Endothelial cell of umbilical vein (primary cell): ENCODE measurements around the gene IQGAP3. TPM values are rescaled to one million over a fixed set of nuclear protein-coding genes. Genes with fewer than 3 reads are reported as not detected.

ENCODE experiments used
- BruUV-seq: library from RNA; stranded (reverse); fragments of 400-500 nt; replicated peaks from 2 replicates; lab custom pipeline; 2021; lab: Mats Ljungman, UMichigan
- CTCF ChIA-PET: fragments of 300-600, 350-600 bp; sonication (Branson Sonifier 250); formaldehyde crosslinking; loops from one replicate; lab custom pipeline; 2021; ENCODE audit warnings: antibody characterized with exemption, inconsistent platforms; lab: Charles Lee
- POLR2A ChIA-PET: fragments of 300-600, 350-600 bp; sonication (Branson Sonifier 250); formaldehyde crosslinking; loops from one replicate; lab custom pipeline; 2021; ENCODE audit warnings: antibody characterized with exemption, inconsistent platforms; lab: Charles Lee
- DNase-seq: peaks from one replicate; pipeline ENCODE4 v3.0.0-alpha.2; 2011; ENCODE audit warnings: low read depth, low spot score
- FAIRE-seq: peaks from 2 replicates; lab custom pipeline; 2011; peaks lifted over from hg19 to GRCh38; lab: Jason Lieb, UNC
- H2AFZ ChIP-seq: 2 replicates; pipeline ENCODE4 v1.6.0; 2012; ENCODE audit warnings: low read depth, low read length, control low read depth, inconsistent platforms
- H3K27ac ChIP-seq: 2 replicates; pipeline ENCODE4 v1.5.1; 2011; ENCODE audit warnings: low read depth, mild to moderate bottlenecking, control low read depth, low read length, moderate library complexity; ENCODE audit not compliant: insufficient read depth
- H3K27me3 ChIP-seq, 2 experiments: 2 replicates each; pipeline versions ENCODE4 v1.6.0 to v1.6.1; 2011; ENCODE audit warnings: low read length in 2 of 2, mixed read lengths in 1 of 2; ENCODE audit not compliant: control insufficient read depth in 2 of 2, insufficient read depth in 2 of 2
- H3K36me3 ChIP-seq, 2 experiments: 2 replicates in 1 of 2; 3 replicates in 1 of 2; pipeline ENCODE4 v1.5.1; 2011; ENCODE audit warnings: low read length in 2 of 2, mild to moderate bottlenecking in 1 of 2, moderate library complexity in 1 of 2; ENCODE audit not compliant: control insufficient read depth in 2 of 2, insufficient read depth in 2 of 2; ENCODE audit errors: extremely low read depth in 1 of 2
- H3K4me1 ChIP-seq: 3 replicates; pipeline ENCODE4 v1.5.1; 2011; ENCODE audit warnings: mild to moderate bottlenecking, low read length; ENCODE audit not compliant: control insufficient read depth, insufficient read depth; ENCODE audit errors: extremely low read depth
- H3K4me2 ChIP-seq: 2 replicates; pipeline ENCODE4 v1.6.1; 2011; ENCODE audit warnings: low read length, control low read depth, mixed read lengths; ENCODE audit not compliant: insufficient read depth
- H3K4me3 ChIP-seq, 3 experiments: fragments of 200-600 bp in 1 of 3; sonication (generic), shearing (Covaris generic) in 1 of 3; replicated peaks in 1 of 3; 2 replicates each; pipeline ENCODE4 v1.5.1; 2011 to 2016; ENCODE audit warnings: control low read depth in 3 of 3, low read length in 3 of 3, mild to moderate bottlenecking in 2 of 3, inconsistent platforms in 1 of 3, low read depth in 1 of 3, moderate library complexity in 1 of 3; ENCODE audit not compliant: insufficient read depth in 1 of 3
- H3K79me2 ChIP-seq: 2 replicates; pipeline ENCODE4 v1.6.0; 2012; ENCODE audit warnings: low read length, inconsistent platforms; ENCODE audit not compliant: control insufficient read depth, insufficient read depth
- H3K9ac ChIP-seq: replicated peaks from 2 replicates; pipeline ENCODE3; 2011; ENCODE audit warnings: low read length, control low read depth; ENCODE audit not compliant: insufficient read depth; ENCODE audit errors: extremely low read depth
- H3K9me1 ChIP-seq: replicated peaks from 3 replicates; pipeline ENCODE4 v1.6.0; 2011; ENCODE audit warnings: mild to moderate bottlenecking, low read length; ENCODE audit not compliant: control insufficient read depth, insufficient read depth; ENCODE audit errors: extremely low read depth
- H3K9me3 ChIP-seq: replicated peaks from 2 replicates; pipeline ENCODE4 v1.5.1; 2012; ENCODE audit warnings: low read length, inconsistent platforms; ENCODE audit not compliant: control insufficient read depth, insufficient read depth
- H4K20me1 ChIP-seq: replicated peaks from 2 replicates; pipeline ENCODE3; 2011; ENCODE audit warnings: mild to moderate bottlenecking, low read length; ENCODE audit not compliant: control insufficient read depth, insufficient read depth; ENCODE audit errors: extremely low read depth
- EZH2 ChIP-seq: IDR thresholded peaks from 2 replicates; pipeline ENCODE4 v1.6.1; 2012; ENCODE audit warnings: borderline replicate concordance, low read depth, mild to moderate bottlenecking, moderate library complexity, low read length, inconsistent platforms; ENCODE audit not compliant: severe bottlenecking
- FOS ChIP-seq: IDR thresholded peaks from 2 replicates; pipeline ENCODE4 v1.6.1; 2011; ENCODE audit warnings: mild to moderate bottlenecking, low read length, moderate library complexity, borderline replicate concordance; ENCODE audit not compliant: insufficient read depth
- MYC ChIP-seq: IDR thresholded peaks from one replicate; pipeline ENCODE4 v1.6.1; 2011; ENCODE audit warnings: mild to moderate bottlenecking, low read depth, low read length
- POLR2A ChIP-seq: IDR thresholded peaks from 2 replicates; pipeline ENCODE4 v1.6.1; 2012; ENCODE audit warnings: low read depth, mild to moderate bottlenecking, control low read depth, low read length
- POLR2AphosphoS5 ChIP-seq: IDR thresholded peaks from 2 replicates; pipeline ENCODE4 v1.6.1; 2012; ENCODE audit warnings: low read depth, mild to moderate bottlenecking, control low read depth, low read length, moderate library complexity; ENCODE audit not compliant: insufficient read depth
- dilution Hi-C: fragments of 300-500 bp; cut with MboI; formaldehyde crosslinking; loops from one replicate; pipeline ENCODE4 v1.15.0; 2019; ENCODE audit warnings: low sequenced_read_pairs; ENCODE audit not compliant: extremely low pct_ligation_motif_present
- intact Hi-C: fragments of 100-400 bp; cut with micrococcal nuclease; formaldehyde crosslinking; loops from one replicate; pipeline ENCODE4 v1.10.0; 2022
- polyA plus RNA-seq, 4 experiments: library from polyadenylated mRNA; depleted of rRNA in 3 of 4; stranded (reverse) in 3 of 4; unstranded in 1 of 4; fragments of >200 nt; gene quantifications; 2 replicates each; pipeline versions ENCODE4 v1.2.1 to v1.2.3, GENCODE V29; 2011 to 2012; ENCODE audit warnings: missing spikeins in 1 of 4
- total RNA-seq: library from RNA; stranded (reverse); gene quantifications from 2 replicates; pipeline ENCODE4 v1.2.3, GENCODE V29; 2021
- TF ChIP-seq, protein P1 (sequence below): IDR thresholded peaks from 2 replicates; pipeline ENCODE4 v1.6.1; 2011; ENCODE audit not compliant: insufficient read depth, insufficient read length
- TF ChIP-seq, protein P2 (sequence below), 2 donors: IDR thresholded peaks; 1 replicate in 1 of 2; 2 replicates in 1 of 2; pipeline ENCODE4 v1.5.1; 2011; ENCODE audit warnings: low read length in 2 of 2, mild to moderate bottlenecking in 2 of 2, moderate library complexity in 2 of 2, control low read depth in 1 of 2, inconsistent platforms in 1 of 2, low read depth in 1 of 2; ENCODE audit not compliant: insufficient read depth in 1 of 2; ENCODE audit errors: extremely low read depth in 1 of 2

The IQGAP3 gene
- total and polyA plus RNA-seq, 2 donors (not counting 3 experiments of a cell fraction or from before 2014, with no cell fraction given) = 28.3 to 60.7 TPM

DNA sequence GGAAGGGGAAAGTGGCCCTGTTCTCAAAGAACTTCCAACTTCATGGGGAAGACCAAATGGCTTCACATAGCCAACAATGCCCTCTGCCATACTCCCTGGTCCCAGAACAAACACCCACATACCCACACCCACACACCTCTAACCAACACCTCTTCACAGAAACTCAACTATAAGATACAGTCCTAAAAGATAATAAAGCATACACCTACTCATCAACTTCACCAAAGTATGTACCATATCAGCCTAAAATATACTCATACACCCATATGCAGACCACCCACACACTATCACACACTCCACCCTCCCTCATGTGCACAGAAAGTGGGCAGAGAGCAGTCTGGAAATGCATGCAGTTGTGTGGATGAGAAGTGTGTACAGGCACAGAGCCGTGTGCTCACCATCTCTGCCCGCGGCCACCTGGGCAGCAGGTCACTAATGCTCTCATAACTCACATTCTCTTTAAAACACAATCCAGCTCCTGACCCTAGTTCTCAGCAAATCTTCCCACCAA lies 27.7 kb downstream of the IQGAP3 start:
- Histone ChIP-seq H3K9me1 (no peaks in the 10 kb centered on the region), H3K4me1 (no peaks in the 10 kb centered on the region), H3K4me2 (no peak overlapping the region), H3K27me3 (no peaks in the 10 kb centered on the region), H3K36me3 (peaks cover 8 to 11% of the 10 kb centered on the region in 2 experiments), H3K9me3 (no peaks in the 10 kb centered on the region), H4K20me1 (no peaks in the 10 kb centered on the region), H3K4me3 (no peak overlapping the region), H3K9ac (no peak overlapping the region), H3K79me2 (no peaks in the 10 kb centered on the region), H2AFZ (no peak overlapping the region), H3K27ac (no peak overlapping the region)
- DNase-seq (no peak), FAIRE-seq (no peak)
- no TSS peak for BruUV-seq
- intact Hi-C loops (no loop called here), dilution Hi-C loops (no loop called here)
- POLR2A ChIA-PET = no interaction called here
- TF ChIP-seq POLR2AphosphoS5 = no peak
- TF ChIP-seq MYC = no peak
- TF ChIP-seq, protein P1, sequence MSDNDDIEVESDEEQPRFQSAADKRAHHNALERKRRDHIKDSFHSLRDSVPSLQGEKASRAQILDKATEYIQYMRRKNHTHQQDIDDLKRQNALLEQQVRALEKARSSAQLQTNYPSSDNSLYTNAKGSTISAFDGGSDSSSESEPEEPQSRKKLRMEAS = no peak
- no peak for TF ChIP-seq EZH2
- TF ChIP-seq, protein P2, sequence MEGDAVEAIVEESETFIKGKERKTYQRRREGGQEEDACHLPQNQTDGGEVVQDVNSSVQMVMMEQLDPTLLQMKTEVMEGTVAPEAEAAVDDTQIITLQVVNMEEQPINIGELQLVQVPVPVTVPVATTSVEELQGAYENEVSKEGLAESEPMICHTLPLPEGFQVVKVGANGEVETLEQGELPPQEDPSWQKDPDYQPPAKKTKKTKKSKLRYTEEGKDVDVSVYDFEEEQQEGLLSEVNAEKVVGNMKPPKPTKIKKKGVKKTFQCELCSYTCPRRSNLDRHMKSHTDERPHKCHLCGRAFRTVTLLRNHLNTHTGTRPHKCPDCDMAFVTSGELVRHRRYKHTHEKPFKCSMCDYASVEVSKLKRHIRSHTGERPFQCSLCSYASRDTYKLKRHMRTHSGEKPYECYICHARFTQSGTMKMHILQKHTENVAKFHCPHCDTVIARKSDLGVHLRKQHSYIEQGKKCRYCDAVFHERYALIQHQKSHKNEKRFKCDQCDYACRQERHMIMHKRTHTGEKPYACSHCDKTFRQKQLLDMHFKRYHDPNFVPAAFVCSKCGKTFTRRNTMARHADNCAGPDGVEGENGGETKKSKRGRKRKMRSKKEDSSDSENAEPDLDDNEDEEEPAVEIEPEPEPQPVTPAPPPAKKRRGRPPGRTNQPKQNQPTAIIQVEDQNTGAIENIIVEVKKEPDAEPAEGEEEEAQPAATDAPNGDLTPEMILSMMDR (IDR thresholded peaks at IDR 0.05; ENCODE audit: extremely low read depth in 1 of 2, insufficient read depth in 1 of 2, low read depth in 1 of 2, low read length in 2 of 2) = no peak
- no peak for TF ChIP-seq POLR2A
- TF ChIP-seq FOS = no peak
- CTCF ChIA-PET = no interaction called here
